Measurements from ENCODE around the gene GPC2.

GPC2 gene

GRCh38 chr7:100127866-100128636, 49.1 kb downstream of the GPC2 start:
- DNase-seq (ENCODE audit: low spot score in 2 of 2) (peak in 1 of 2 donors; percentile 20), ATAC-seq (replicated peaks; ENCODE audit: extremely low read depth, poor library complexity, severe bottlenecking) (no peak)
- peak overlapping the region; percentile 98 for H3K4me3 Mint-ChIP-seq
- H3K36me3 Mint-ChIP-seq (ENCODE audit: insufficient read depth): peaks cover 14% of the 10 kb centered on the region
- H3K9me3 Mint-ChIP-seq: no peaks in the 10 kb centered on the region
- H3K27ac Mint-ChIP-seq (ENCODE audit: low read depth): no peak overlapping the region
- H3K27me3 Mint-ChIP-seq: no peaks in the 10 kb centered on the region
- H3K4me1 Mint-ChIP-seq: peaks cover 42% of the 10 kb centered on the region

- Mint-ChIP-seq H3K4me3 (peak within 1 kb of the TSS; percentile 98), H3K27ac (ENCODE audit: low read depth) (peak within 1 kb of the TSS; percentile 95), H3K36me3 (ENCODE audit: insufficient read depth) (peaks cover 13% of the 10 kb centered on the region), H3K4me1 (peaks cover 35% of the 10 kb centered on the region), H3K9me3 (no peaks in the 10 kb centered on the region), H3K27me3 (no peaks in the 10 kb centered on the region)
- DNase-seq (ENCODE audit: low spot score in 2 of 2): peak; percentile 89 to 91
- ATAC-seq (replicated peaks; ENCODE audit: extremely low read depth, poor library complexity, severe bottlenecking): peak; percentile 76
Measured at GRCh38 chr7:100126931-100127865, 50.0 kb downstream of the GPC2 start, which contains the start of gene MBLAC1. Gene MBLAC1 (plus strand): TSS chr7:100126967. CDS start chr7:100127396, 429 bp downstream.

- H3K27ac Mint-ChIP-seq (ENCODE audit: low read depth): peak overlapping the region; percentile 95
- H3K36me3 Mint-ChIP-seq (ENCODE audit: insufficient read depth): peaks cover 13% of the 10 kb centered on the region
- H3K9me3 Mint-ChIP-seq: no peaks in the 10 kb centered on the region
- H3K27me3 Mint-ChIP-seq: no peaks in the 10 kb centered on the region
- ATAC-seq (replicated peaks; ENCODE audit: extremely low read depth, poor library complexity, severe bottlenecking) (no peak), DNase-seq (ENCODE audit: low spot score in 2 of 2) (no peak)
- peaks cover 30% of the 10 kb centered on the region for H3K4me1 Mint-ChIP-seq
- peak overlapping the region; percentile 98 for H3K4me3 Mint-ChIP-seq
Measured at GRCh38 chr7:100126239-100126930, 50.8 kb downstream of the GPC2 start.

- ATAC-seq (replicated peaks; ENCODE audit: extremely low read depth, poor library complexity, severe bottlenecking) (no peak), DNase-seq (ENCODE audit: low spot score in 2 of 2) (no peak)
- H3K4me3 Mint-ChIP-seq: peak overlapping the region; percentile 98
- no peaks in the 10 kb centered on the region for H3K9me3 Mint-ChIP-seq
- peaks cover 40% of the 10 kb centered on the region for H3K4me1 Mint-ChIP-seq
- no peaks in the 10 kb centered on the region for H3K27me3 Mint-ChIP-seq
- no peak overlapping the region for H3K27ac Mint-ChIP-seq (ENCODE audit: low read depth)
- H3K36me3 Mint-ChIP-seq (ENCODE audit: insufficient read depth): peaks cover 16% of the 10 kb centered on the region
Measured at GRCh38 chr7:100124301-100125230, 52.6 kb downstream of the GPC2 start.

GRCh38 chr7:100122568-100122967, 54.6 kb downstream of the GPC2 start:
- Mint-ChIP-seq H3K9me3 (no peaks in the 10 kb centered on the region), H3K27ac (ENCODE audit: low read depth) (no peak overlapping the region), H3K36me3 (ENCODE audit: insufficient read depth) (peaks cover 25% of the 10 kb centered on the region), H3K4me1 (peaks cover 48% of the 10 kb centered on the region), H3K4me3 (no peak overlapping the region), H3K27me3 (no peaks in the 10 kb centered on the region)
- ATAC-seq (replicated peaks; ENCODE audit: extremely low read depth, poor library complexity, severe bottlenecking) (no peak), DNase-seq (ENCODE audit: low spot score in 2 of 2) (no peak)

GRCh38 chr7:100122067-100122466, 55.1 kb downstream of the GPC2 start:
- Mint-ChIP-seq H3K27ac (ENCODE audit: low read depth) (no peak overlapping the region), H3K9me3 (no peaks in the 10 kb centered on the region), H3K4me3 (no peak overlapping the region), H3K27me3 (no peaks in the 10 kb centered on the region), H3K4me1 (peaks cover 45% of the 10 kb centered on the region), H3K36me3 (ENCODE audit: insufficient read depth) (peaks cover 25% of the 10 kb centered on the region)
- no peak for DNase-seq (ENCODE audit: low spot score in 2 of 2)
- no peak for ATAC-seq (replicated peaks; ENCODE audit: extremely low read depth, poor library complexity, severe bottlenecking)

GRCh38 chr7:100120733-100121036, 56.5 kb downstream of the GPC2 start:
- peak overlapping the region; percentile 99 for H3K27ac Mint-ChIP-seq (ENCODE audit: low read depth)
- peaks cover 19% of the 10 kb centered on the region for H3K36me3 Mint-ChIP-seq (ENCODE audit: insufficient read depth)
- no peaks in the 10 kb centered on the region for H3K27me3 Mint-ChIP-seq
- no peaks in the 10 kb centered on the region for H3K9me3 Mint-ChIP-seq
- no peak for ATAC-seq (replicated peaks; ENCODE audit: extremely low read depth, poor library complexity, severe bottlenecking)
- H3K4me3 Mint-ChIP-seq: peak overlapping the region; percentile 97
- peaks cover 35% of the 10 kb centered on the region for H3K4me1 Mint-ChIP-seq
- DNase-seq (ENCODE audit: low spot score in 2 of 2): no peak

- H3K27me3 Mint-ChIP-seq: no peaks in the 10 kb centered on the region
- no peaks in the 10 kb centered on the region for H3K9me3 Mint-ChIP-seq
- H3K4me1 Mint-ChIP-seq: peaks cover 32% of the 10 kb centered on the region
- ATAC-seq (replicated peaks; ENCODE audit: extremely low read depth, poor library complexity, severe bottlenecking) (peak; percentile 68), DNase-seq (ENCODE audit: low spot score in 2 of 2) (peak; percentile 51 to 68)
- H3K4me3 Mint-ChIP-seq: peak overlapping the region; percentile 97
- peak overlapping the region; percentile 99 for H3K27ac Mint-ChIP-seq (ENCODE audit: low read depth)
- H3K36me3 Mint-ChIP-seq (ENCODE audit: insufficient read depth): peaks cover 20% of the 10 kb centered on the region
Measured at GRCh38 chr7:100119970-100120732, 57.0 kb downstream of the GPC2 start.

Data from central memory CD8-positive, alpha-beta T cell (primary cell).